Measurements from ENCODE around the gene RBBP5. TPM values are rescaled to one million over a fixed set of nuclear protein-coding genes. Genes with fewer than 3 reads are reported as not detected.

RBBP5 gene
- total RNA-seq, 2 experiments from 2014 or later, result 18.8 to 21.6 TPM

GRCh38 chr1:205109269-205109668, 12.5 kb downstream of the RBBP5 start:
- Mint-ChIP-seq H3K36me3 (ENCODE audit: low read depth) (peaks cover 34% of the 10 kb centered on the region), H3K4me1 (ENCODE audit: low read depth) (peaks cover 9% of the 10 kb centered on the region), H3K27me3 (no peaks in the 10 kb centered on the region), H3K4me3 (no peak overlapping the region), H3K9me3 (no peaks in the 10 kb centered on the region), H3K27ac (no peak overlapping the region)
- no peak for DNase-seq
- CTCF ChIA-PET, result interaction anchor here (0.5 to 2.4 kb wide), 9 partner anchors 10 to 605 kb away, joined by 3 to 11 read pairs (median 3); no protein-coding TSS in a partner anchor
- ATAC-seq, result no peak
- intact Hi-C loops (cut with micrococcal nuclease), result no loop called here
- POLR2A ChIA-PET, result interaction anchor here (1.7 to 5.6 kb wide), 2 partner anchors 10 to 12 kb away, joined by 5 to 23 read pairs; partner anchors contain the start of gene RBBP5
- TF ChIP-seq, protein P1, sequence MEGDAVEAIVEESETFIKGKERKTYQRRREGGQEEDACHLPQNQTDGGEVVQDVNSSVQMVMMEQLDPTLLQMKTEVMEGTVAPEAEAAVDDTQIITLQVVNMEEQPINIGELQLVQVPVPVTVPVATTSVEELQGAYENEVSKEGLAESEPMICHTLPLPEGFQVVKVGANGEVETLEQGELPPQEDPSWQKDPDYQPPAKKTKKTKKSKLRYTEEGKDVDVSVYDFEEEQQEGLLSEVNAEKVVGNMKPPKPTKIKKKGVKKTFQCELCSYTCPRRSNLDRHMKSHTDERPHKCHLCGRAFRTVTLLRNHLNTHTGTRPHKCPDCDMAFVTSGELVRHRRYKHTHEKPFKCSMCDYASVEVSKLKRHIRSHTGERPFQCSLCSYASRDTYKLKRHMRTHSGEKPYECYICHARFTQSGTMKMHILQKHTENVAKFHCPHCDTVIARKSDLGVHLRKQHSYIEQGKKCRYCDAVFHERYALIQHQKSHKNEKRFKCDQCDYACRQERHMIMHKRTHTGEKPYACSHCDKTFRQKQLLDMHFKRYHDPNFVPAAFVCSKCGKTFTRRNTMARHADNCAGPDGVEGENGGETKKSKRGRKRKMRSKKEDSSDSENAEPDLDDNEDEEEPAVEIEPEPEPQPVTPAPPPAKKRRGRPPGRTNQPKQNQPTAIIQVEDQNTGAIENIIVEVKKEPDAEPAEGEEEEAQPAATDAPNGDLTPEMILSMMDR (IDR thresholded peaks at IDR 0.05), result no peak

GRCh38 chr1:205108464-205108863, 13.3 kb downstream of the RBBP5 start:
- H3K36me3 Mint-ChIP-seq (ENCODE audit: low read depth), result peaks cover 40% of the 10 kb centered on the region
- H3K4me1 Mint-ChIP-seq (ENCODE audit: low read depth), result peaks cover 9% of the 10 kb centered on the region
- ChIA-PET CTCF (interaction anchor here (1.0 to 2.4 kb wide), 6 partner anchors 9 to 148 kb away, joined by 3 to 11 read pairs (median 6); no protein-coding TSS in a partner anchor), POLR2A (interaction anchor here (0.7 to 5.6 kb wide), 2 partner anchors 12 to 22 kb away, joined by 3 to 23 read pairs; partner anchors contain the start of gene RBBP5)
- ATAC-seq (no peak), DNase-seq (no peak)
- H3K4me3 Mint-ChIP-seq, result no peak overlapping the region
- H3K27ac Mint-ChIP-seq, result peak overlapping the region; percentile 7
- intact Hi-C loops (cut with micrococcal nuclease), result no loop called here
- H3K9me3 Mint-ChIP-seq, result no peaks in the 10 kb centered on the region
- no peaks in the 10 kb centered on the region for H3K27me3 Mint-ChIP-seq
- TF ChIP-seq, protein P1 (IDR thresholded peaks at IDR 0.05), result no peak

DNA sequence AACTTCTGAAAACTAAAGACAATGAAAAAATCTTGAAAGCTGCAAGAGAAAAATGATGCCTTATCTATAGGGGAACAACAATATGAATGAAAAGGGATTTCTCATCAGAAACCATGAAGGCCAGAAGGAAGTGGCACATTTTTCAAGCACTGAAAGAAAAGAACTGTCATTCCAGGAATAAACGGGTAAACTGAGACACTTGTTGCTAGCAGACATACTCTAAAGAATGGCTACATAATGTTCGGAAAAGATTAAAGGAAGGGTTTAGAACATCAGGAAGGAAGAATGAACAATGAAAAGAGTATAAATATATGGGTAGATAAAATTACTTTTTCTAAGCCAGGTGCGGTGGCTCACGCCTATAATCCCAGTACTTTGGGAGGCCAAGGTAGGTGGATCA, 14.5 kb downstream of the RBBP5 start:
- ChIA-PET CTCF (no interaction called here), POLR2A (no interaction called here)
- TF ChIP-seq, protein P1 (IDR thresholded peaks at IDR 0.05), result no peak
- no peak for DNase-seq
- Mint-ChIP-seq H3K27ac (peak overlapping the region; percentile 40), H3K36me3 (ENCODE audit: low read depth) (peaks cover 41% of the 10 kb centered on the region), H3K9me3 (no peaks in the 10 kb centered on the region), H3K4me1 (ENCODE audit: low read depth) (peaks cover 9% of the 10 kb centered on the region), H3K27me3 (no peaks in the 10 kb centered on the region), H3K4me3 (no peak overlapping the region)
- ATAC-seq, result no peak
- intact Hi-C loops (cut with micrococcal nuclease), result no loop called here

DNA sequence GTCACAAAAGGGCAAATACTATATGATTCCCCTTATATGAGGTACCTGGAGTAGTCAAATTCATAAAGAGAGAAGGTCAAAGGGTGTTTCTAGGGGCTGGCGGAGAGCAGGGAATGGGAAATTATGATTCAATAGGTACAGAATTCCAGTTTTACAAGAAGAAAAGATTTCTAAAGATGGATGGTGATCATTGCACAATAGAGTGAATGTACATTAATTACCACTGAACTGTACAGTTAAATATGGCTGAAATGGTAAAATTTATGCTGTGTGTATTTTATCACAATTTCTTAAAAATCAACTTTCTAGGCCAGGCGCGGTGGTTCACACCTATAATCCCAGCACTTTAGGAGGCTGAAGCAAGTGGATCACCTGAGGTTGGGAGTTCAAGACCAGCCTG, 19.4 kb downstream of the RBBP5 start:
- no peaks in the 10 kb centered on the region for H3K27me3 Mint-ChIP-seq
- H3K27ac Mint-ChIP-seq, result no peak overlapping the region
- intact Hi-C loops (cut with micrococcal nuclease), result no loop called here
- POLR2A ChIA-PET, result interaction anchor here (0.6 kb wide), 1 partner anchor 10 kb away, joined by 5 read pairs; no protein-coding TSS in a partner anchor
- H3K4me3 Mint-ChIP-seq, result no peak overlapping the region
- peaks cover 4% of the 10 kb centered on the region for H3K4me1 Mint-ChIP-seq (ENCODE audit: low read depth)
- ATAC-seq (no peak), DNase-seq (no peak)
- CTCF ChIA-PET, result no interaction called here
- H3K36me3 Mint-ChIP-seq (ENCODE audit: low read depth), result peaks cover 51% of the 10 kb centered on the region
- TF ChIP-seq, protein P1 (IDR thresholded peaks at IDR 0.05), result no peak
- no peaks in the 10 kb centered on the region for H3K9me3 Mint-ChIP-seq

DNA sequence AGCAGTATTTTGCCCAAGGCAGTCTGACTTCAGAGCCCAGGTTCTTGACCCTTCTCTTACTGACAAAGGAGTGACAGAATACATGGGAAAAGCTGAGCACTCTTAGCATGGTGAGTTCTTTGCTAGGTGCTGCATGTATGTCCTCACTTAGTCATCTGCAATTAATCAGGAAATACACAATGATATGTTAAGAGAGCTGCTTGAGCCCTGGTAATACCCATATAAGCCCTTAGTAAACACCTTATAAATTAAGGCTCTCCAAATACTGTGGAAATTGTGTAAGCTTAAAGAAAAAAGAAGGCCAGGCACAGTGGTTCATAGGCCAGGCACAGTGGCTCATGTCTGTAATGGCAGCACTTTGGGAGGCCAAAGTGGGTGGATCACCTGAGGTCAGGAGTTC, 23.5 kb downstream of the RBBP5 start:
- Mint-ChIP-seq H3K4me3 (no peak overlapping the region), H3K27ac (no peak overlapping the region), H3K9me3 (no peaks in the 10 kb centered on the region), H3K27me3 (no peaks in the 10 kb centered on the region), H3K36me3 (ENCODE audit: low read depth) (peaks cover 47% of the 10 kb centered on the region), H3K4me1 (ENCODE audit: low read depth) (no peaks in the 10 kb centered on the region)
- TF ChIP-seq, protein P1 (IDR thresholded peaks at IDR 0.05), result no peak
- intact Hi-C loops (cut with micrococcal nuclease), result no loop called here
- ChIA-PET POLR2A (interaction anchor here (1.9 kb wide), 1 partner anchor 12 kb away, joined by 5 read pairs; no protein-coding TSS in a partner anchor), CTCF (interaction anchor here (0.7 to 2.0 kb wide), 5 partner anchors 18 to 158 kb away, joined by 3 to 6 read pairs (median 4); no protein-coding TSS in a partner anchor)
- DNase-seq, result no peak
- no peak for ATAC-seq
